Measurements from ENCODE around the gene GFOD2.

DNA sequence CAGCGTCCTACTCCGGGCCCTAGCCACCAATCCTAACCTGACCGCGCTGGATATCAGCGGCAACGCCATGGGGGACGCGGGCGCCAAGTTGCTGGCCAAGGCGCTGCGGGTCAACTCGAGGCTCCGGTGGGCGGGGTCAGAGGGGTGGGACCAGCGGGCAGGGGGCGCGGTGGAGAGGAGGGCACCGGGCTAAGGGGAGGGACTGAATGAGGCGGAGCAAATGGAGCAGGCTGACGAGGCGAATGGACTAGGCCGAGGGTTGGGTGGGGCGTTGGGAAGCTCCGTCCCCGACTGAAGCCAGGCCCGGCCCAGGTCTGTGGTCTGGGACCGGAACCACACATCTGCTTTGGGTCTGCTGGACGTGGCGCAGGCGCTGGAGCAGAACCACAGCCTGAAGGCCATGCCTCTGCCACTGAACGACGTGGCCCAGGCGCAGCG lies 69.6 kb downstream of the GFOD2 start:
- TF ChIP-seq, protein P1, sequence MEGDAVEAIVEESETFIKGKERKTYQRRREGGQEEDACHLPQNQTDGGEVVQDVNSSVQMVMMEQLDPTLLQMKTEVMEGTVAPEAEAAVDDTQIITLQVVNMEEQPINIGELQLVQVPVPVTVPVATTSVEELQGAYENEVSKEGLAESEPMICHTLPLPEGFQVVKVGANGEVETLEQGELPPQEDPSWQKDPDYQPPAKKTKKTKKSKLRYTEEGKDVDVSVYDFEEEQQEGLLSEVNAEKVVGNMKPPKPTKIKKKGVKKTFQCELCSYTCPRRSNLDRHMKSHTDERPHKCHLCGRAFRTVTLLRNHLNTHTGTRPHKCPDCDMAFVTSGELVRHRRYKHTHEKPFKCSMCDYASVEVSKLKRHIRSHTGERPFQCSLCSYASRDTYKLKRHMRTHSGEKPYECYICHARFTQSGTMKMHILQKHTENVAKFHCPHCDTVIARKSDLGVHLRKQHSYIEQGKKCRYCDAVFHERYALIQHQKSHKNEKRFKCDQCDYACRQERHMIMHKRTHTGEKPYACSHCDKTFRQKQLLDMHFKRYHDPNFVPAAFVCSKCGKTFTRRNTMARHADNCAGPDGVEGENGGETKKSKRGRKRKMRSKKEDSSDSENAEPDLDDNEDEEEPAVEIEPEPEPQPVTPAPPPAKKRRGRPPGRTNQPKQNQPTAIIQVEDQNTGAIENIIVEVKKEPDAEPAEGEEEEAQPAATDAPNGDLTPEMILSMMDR (IDR thresholded peaks at IDR 0.05): no peak
- TF ChIP-seq POLR2A (IDR thresholded peaks at IDR 0.05): no peak
